Kidney capillary endothelial cell (primary cell): Measurements from ENCODE around the gene PDE3A.
"Not testable (repeated sequence)": the region's sequence is repeated elsewhere in the genome, so short reads cannot be mapped to it uniquely, and the experiment has no call there.

Experiments used
- DNase-seq: peaks from one replicate; pipeline ENCODE4 v3.0.0-alpha.2; 2018; ENCODE audit warnings: low spot score

The PDE3A gene

DNA sequence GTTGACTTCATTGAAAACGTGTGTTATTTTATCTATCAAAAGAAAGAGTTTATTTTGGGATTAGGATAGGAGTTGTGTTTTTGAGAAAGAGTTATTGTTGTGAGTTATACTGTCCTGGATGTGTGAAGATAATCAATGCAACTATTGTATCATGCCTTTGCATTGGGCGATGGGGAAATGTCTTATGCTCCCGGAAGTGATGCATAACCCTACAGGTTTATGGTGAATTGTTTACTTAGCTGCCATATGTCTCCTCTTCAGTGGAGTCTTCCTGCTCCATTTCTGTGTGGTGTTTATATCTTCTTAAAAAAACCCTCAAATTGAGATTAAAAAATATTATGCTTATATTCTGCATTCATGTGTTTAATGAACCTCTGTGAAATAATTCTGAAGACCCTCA is 6.5 kb downstream of the PDE3A start:
- DNase-seq: peak; percentile 30

DNA sequence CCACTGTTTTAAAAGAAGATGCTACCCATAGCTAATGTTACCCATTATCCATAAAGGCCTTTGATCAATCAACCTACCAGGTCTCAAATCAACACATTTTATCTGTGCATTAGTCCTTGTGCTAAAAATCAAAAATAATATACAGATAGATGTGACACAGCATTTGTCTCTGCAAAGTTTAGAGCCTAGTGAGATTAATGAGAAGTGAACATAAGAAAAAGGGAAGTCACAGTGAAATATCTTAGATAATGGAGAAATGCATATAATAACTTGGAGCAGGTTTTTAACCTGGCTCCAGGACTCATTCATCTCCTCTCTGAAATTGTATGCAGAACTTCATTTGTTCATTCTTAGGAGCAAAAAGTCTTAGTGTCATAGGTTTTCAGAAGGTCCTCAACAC is 7.2 kb downstream of the PDE3A start:
- no peak for DNase-seq

GRCh38 chr12:20376984-20377383 is 8.6 kb downstream of the PDE3A start:
- peak; percentile 39 for DNase-seq

DNA sequence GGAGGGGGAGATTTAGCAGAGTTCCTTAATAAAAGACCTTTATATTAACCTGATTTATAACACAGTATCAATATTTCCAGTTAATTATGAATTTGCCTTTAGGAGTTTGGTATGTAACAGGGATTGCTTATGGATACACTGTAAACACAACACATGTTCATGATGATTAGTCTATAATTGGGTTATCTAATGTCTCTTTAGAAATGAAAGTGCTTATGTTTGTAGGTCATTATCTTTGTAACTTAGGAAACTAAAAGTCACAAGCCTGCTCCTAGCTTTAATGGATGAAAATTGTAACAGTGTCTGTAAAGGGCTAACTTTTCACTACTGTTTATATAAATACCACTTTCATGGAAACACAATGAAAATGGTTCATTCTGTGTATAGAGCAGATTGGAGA is 9.4 kb downstream of the PDE3A start:
- no peak for DNase-seq

- DNase-seq: no peak
Measured at GRCh38 chr12:20382117-20382516, 13.8 kb downstream of the PDE3A start.

DNA sequence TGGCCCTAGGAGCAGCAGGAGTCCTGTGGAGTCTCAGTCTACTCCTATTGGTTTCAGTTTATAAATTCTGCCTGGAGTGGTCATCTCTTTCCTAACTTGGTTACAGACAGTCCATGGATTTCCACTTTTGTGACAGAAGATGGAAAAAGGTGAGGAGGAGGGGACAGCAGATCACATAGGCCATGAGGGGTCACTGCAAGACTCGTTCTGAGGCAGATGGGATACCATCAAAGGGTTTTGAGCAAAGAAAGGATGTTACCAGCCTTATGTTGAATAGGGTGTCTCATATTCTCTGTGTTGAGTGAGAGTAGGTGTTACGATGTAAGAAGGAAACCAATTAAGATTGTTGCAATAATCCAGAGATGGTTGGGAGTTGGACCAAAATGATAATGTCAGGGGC is 15.3 kb downstream of the PDE3A start:
- no peak for DNase-seq

DNA sequence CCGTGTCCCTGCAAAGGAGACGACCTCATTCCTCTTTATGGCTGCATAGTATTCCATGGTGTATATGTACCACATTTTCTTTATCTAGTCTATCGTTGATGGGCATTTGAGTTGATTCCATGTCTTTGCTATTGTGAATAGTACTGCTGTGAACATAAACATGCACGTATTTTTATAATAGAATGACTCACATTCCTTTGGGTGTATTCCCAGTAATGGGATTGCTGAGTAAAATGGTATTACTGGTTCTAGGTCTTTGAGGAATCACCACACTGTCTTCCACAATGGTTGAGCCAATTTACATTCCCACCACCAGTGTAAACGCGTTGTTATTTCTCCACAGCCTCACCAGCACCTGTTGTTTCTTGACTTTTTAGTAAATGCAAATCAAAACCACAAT is 16.5 kb downstream of the PDE3A start:
- DNase-seq: not testable (repeated sequence)

DNA sequence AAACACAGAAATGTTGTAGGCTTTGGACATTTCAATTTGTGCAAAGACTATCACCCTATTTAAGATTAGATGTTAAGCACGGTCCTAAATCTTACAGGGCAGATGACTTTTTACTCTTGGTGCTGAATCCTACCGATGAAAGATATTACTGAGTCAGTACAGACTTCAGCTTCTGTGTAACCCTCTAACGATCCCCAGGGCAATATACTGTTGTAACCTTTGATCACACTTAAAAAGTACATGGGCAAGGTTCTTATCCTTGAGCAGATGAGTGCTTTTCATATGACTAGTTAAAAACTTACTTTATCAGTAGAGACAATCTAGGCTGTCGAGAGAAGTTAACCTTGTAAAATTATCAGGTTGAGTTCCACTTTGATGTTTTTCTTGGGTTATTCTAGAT is 22.5 kb downstream of the PDE3A start:
- no peak for DNase-seq

- no peak for DNase-seq
Measured at GRCh38 chr12:20392339-20392738, 24.0 kb downstream of the PDE3A start.

GRCh38 chr12:20393707-20394106 is 25.4 kb downstream of the PDE3A start:
- no peak for DNase-seq

GRCh38 chr12:20395791-20396550 is 27.6 kb downstream of the PDE3A start:
- DNase-seq: no peak

- DNase-seq: no peak
Measured at GRCh38 chr12:20398686-20399085, 30.3 kb downstream of the PDE3A start.

DNA sequence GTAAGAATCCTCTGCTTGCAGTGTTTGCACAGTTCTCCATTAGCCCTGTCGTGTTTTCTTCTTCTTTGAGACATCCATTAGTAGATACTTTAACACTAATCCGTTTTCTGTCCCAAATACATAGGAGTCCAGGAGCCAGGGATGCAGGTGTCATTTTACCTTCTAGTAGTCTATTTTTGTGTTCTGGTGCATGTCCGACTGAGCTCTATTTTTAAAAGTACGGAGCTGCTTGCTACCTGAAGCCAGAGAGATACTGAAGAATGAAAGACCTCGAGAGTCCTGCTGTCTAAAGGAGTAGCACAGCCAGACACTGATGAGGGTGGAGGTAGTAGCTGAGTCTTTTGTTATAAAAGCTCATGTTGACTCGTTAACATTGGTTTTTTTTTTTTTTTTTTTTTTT is 31.7 kb downstream of the PDE3A start:
- DNase-seq: no peak

DNA sequence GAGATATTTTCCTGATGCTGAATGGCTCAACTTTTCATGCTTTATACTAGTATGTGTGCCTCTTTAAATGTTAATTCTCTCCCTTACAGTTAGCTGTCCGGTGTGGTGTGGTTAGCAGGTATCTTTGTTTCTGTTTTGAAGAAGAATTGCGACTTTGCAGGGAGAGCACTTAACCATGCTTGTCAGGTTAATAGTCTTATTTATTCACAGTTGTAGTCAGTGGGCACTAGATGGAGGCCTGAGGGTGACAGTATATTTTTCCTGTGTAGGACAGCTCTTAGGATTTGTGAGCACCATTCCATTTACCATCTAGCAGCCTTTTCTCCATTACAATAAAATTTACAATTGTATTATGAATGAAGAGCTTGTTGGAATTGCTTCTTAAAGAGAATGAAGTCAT is 34.9 kb downstream of the PDE3A start:
- no peak for DNase-seq

GRCh38 chr12:20404576-20405346 is 36.4 kb downstream of the PDE3A start:
- DNase-seq: peak; percentile 60

DNA sequence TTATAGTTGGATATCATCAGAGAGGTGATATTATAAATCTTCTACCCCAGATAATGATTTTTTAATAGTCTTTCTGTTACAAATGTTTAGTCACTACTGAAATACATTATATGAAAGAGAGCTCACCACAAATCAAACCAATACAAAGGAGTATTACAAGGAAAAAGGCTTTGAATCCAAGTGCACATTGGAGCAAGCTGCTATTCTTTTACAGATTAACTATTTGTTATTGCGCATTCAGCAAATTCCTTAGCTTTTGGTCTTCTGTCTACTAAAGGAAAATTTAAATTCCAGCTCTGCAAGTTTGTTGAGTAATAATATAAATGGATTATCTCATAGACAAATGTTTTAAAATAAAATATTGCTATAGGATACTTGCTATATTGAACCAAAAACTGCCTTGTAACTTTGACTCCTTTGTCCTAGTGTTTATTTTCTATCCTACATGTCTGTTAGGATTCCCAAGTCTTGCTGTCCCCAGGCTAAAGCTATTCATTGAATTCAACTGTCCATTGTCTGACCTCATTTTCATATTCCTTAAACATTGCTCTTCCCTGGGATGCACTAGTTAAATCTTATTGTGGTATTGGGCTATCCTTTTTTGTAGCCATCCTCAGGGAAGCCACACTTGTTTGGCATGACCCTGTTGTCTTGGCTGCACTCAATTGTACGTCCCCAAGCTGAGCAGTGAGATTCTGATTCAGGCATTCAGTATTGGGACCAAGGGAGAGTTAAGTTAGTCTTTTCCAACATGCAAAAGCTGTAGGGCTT is 41.5 kb downstream of the PDE3A start:
- DNase-seq: no peak

DNA sequence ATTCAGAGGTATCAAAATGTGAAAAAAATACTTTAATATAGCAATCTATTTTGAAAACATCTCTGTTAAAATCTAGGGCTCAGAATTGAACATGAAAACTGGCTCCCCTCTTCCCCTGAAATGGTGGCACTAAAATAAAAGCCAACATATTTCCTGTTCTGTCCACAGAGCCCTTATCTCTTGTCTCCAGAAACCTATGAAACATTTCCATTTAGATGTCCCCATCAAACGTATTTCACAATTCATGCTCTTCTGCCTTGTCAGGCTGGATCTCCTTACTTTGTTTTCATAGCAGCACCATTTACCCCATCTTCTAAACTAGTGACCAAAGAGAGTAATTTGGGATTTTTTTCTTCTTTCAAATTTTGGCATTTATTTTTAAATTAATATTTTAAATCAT is 42.4 kb downstream of the PDE3A start:
- DNase-seq: no peak

GRCh38 chr12:20411345-20411744 is 43.0 kb downstream of the PDE3A start:
- no peak for DNase-seq

DNA sequence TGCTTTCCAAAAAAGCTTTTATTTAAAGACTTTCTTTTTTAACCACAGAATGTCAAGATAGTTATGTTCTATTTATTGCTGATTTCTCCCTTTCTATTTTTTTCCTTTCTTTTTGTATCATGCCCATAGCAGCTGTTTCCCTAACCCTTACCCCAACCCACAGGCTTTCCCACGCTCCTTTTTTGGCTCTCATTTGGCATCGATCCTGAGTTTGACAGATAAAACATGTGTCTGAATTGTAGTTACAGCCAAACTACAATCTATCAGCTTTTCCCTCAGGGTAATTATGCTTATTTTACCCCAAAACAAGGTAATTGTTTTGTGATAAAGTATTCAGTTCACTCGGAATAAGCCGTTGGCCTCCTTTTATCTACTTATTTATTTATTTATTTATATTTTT is 46.7 kb downstream of the PDE3A start:
- no peak for DNase-seq

- DNase-seq: no peak
Measured at GRCh38 chr12:20415641-20416040, 47.3 kb downstream of the PDE3A start.

DNA sequence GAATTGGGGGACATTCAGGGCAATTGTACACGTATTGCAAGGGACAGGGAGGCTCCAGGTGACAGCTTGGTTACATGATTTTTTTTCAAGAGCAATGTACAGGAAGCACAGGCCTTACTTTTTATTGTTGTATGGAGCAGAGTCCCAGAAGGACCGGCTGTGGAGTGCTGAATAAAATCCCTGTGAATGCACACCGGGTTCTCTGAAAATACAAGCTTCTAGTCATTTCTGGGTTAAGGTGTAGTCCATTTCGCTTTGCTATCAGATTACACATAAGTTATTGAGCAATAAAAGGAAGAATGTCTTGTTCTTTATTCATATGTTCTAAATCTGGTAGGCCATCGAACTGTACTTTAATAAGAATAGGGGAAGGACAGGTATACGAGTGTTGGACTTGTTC is 52.2 kb downstream of the PDE3A start:
- no peak for DNase-seq

DNA sequence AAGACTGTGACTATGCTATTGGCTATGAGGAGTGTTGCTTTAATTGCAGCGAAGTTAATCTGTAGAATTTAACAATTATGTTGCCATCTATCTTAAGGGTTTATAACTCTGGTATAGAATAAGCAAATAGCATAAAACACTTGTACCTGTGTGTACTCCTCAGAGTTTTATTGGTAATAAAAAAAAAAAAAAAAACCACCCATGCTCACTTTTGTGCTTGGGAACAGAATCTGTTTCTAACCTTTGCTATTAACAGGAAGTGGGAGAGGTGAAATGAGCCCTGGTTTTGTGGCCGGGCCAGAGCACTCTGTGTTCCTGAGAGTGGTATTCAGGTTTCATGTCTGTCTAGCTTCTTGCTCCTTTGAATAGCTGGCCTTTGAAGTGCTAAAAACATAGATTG is 53.1 kb downstream of the PDE3A start:
- DNase-seq: no peak

- no peak for DNase-seq
Measured at GRCh38 chr12:20423557-20423956, 55.2 kb downstream of the PDE3A start.
